HG03196 (cell line): ENCODE data around the gene MGAT4A.
"Not testable (repeated sequence)": the region's sequence is repeated elsewhere in the genome, so short reads cannot be mapped to it uniquely, and the experiment has no call there.

Experiments
- ATAC-seq: cut with Tn5 transposase; IDR thresholded peaks from one replicate; pipeline ENCODE4 v1.9.1; 2021; ENCODE audit not compliant: unreplicated experiment

The MGAT4A gene

GRCh38 chr2:98759827-98760625 lies 29.1 kb upstream of the MGAT4A start:
- ATAC-seq = no peak

- ATAC-seq = no peak
Measured at GRCh38 chr2:98759338-98759737, 28.4 kb upstream of the MGAT4A start.

GRCh38 chr2:98757904-98758421 lies 27.0 kb upstream of the MGAT4A start:
- peak; percentile 70 for ATAC-seq

GRCh38 chr2:98753801-98754200 lies 22.9 kb upstream of the MGAT4A start:
- no peak for ATAC-seq

GRCh38 chr2:98752711-98753110 lies 21.8 kb upstream of the MGAT4A start:
- ATAC-seq = not testable (repeated sequence)

GRCh38 chr2:98751748-98752147 lies 20.8 kb upstream of the MGAT4A start:
- no peak for ATAC-seq

- no peak for ATAC-seq
Measured at GRCh38 chr2:98750593-98751282, 19.8 kb upstream of the MGAT4A start.

GRCh38 chr2:98749066-98749450 lies 18.1 kb upstream of the MGAT4A start:
- no peak for ATAC-seq

- no peak for ATAC-seq
Measured at GRCh38 chr2:98748292-98749065, 17.5 kb upstream of the MGAT4A start.

GRCh38 chr2:98747888-98748287 lies 17.0 kb upstream of the MGAT4A start:
- no peak for ATAC-seq

GRCh38 chr2:98746426-98746825 lies 15.5 kb upstream of the MGAT4A start:
- no peak for ATAC-seq

GRCh38 chr2:98744595-98744994 lies 13.7 kb upstream of the MGAT4A start:
- ATAC-seq = no peak

GRCh38 chr2:98743835-98744234 lies 12.9 kb upstream of the MGAT4A start:
- no peak for ATAC-seq

GRCh38 chr2:98739020-98739419 lies 8.1 kb upstream of the MGAT4A start:
- ATAC-seq = no peak

- no peak for ATAC-seq
Measured at GRCh38 chr2:98738304-98738703, 7.4 kb upstream of the MGAT4A start.

GRCh38 chr2:98737848-98738247 lies 6.9 kb upstream of the MGAT4A start:
- no peak for ATAC-seq

- no peak for ATAC-seq
Measured at GRCh38 chr2:98736464-98736889, 5.5 kb upstream of the MGAT4A start.

GRCh38 chr2:98734823-98735260 lies 3.9 kb upstream of the MGAT4A start:
- ATAC-seq = no peak

GRCh38 chr2:98734162-98734561 lies 3.2 kb upstream of the MGAT4A start:
- ATAC-seq = no peak

GRCh38 chr2:98732430-98733051 lies 1.6 kb upstream of the MGAT4A start:
- no peak for ATAC-seq

GRCh38 chr2:98731894-98732349 lies 990 bp upstream of the MGAT4A start:
- ATAC-seq = no peak
